K562 (cell line): Measurements from ENCODE around the gene HVCN1. TPM values are rescaled to one million over a fixed set of nuclear protein-coding genes. Genes with fewer than 3 reads are reported as not detected.

Source experiments
- CTBP1 ChIP-seq: fragments of 450-650 bp; IDR thresholded peaks from 2 replicates; pipeline ENCODE4 v1.6.1; 2016; ENCODE audit warnings: borderline replicate concordance
- GABPB1 ChIP-seq: sonication (generic); formaldehyde crosslinking; IDR thresholded peaks from 2 replicates; pipeline ENCODE4 v1.8.0; 2022; ENCODE audit warnings: mild to moderate bottlenecking, missing genetic modification reagents
- GATAD2A ChIP-seq: fragments of 450-650 bp; IDR thresholded peaks from 2 replicates; pipeline ENCODE4 v1.6.1; 2017
- HMBOX1 ChIP-seq: sonication (generic); IDR thresholded peaks from 2 replicates; pipeline ENCODE4 v1.6.1; 2016
- L3MBTL2 ChIP-seq: fragments of 450-650 bp; IDR thresholded peaks from 2 replicates; pipeline ENCODE4 v1.6.1; 2016; ENCODE audit warnings: mild to moderate bottlenecking, moderate library complexity
- MGA ChIP-seq: fragments of 450-650 bp; IDR thresholded peaks from 2 replicates; pipeline ENCODE4 v1.6.1; 2016; ENCODE audit warnings: mild to moderate bottlenecking, moderate library complexity
- RBFOX2 ChIP-seq: fragments of 200-400 bp; formaldehyde crosslinking; IDR thresholded peaks from 2 replicates; pipeline ENCODE4 v1.6.1; 2017; ENCODE audit warnings: low read depth, mild to moderate bottlenecking, low read length, moderate library complexity
- STAT6 ChIP-seq: sonication (generic); formaldehyde crosslinking; IDR thresholded peaks from 2 replicates; pipeline ENCODE4 v1.8.1; 2023; ENCODE audit warnings: mild to moderate bottlenecking, missing genetic modification reagents
- TCF7 ChIP-seq: sonication (generic); IDR thresholded peaks from 2 replicates; pipeline ENCODE4 v1.6.1; 2016; ENCODE audit warnings: antibody characterized with exemption, borderline replicate concordance
- TCFL5 ChIP-seq: fragments of 250-450 bp; sonication (Bioruptor Pico); conservative IDR thresholded peaks from 2 replicates; pipeline ENCODE4 v1.6.1; 2021; ENCODE audit warnings: mild to moderate bottlenecking, moderate library complexity, matching md5 sums
- ZNF324 ChIP-seq: fragments of 250-450 bp; sonication (Bioruptor Pico); IDR thresholded peaks from 2 replicates; pipeline ENCODE4 v1.4.0; 2020; ENCODE audit warnings: mild to moderate bottlenecking
- polyA plus RNA-seq, 8 experiments: library from polyadenylated mRNA; depleted of rRNA in 4 of 8; stranded (reverse) in 5 of 8; unstranded in 3 of 8; fragments of >200 nt; fragmentation: Nextera tagmentation in 2 of 8; fragmentation: Illumina TruSeq in 1 of 8; extraction: Ambion mirVana in 2 of 8; extraction: Trizol in 1 of 8; gene quantifications; 2 replicates each; pipeline versions ENCODE4 v1.2.1 to v1.2.3, GENCODE V29; 2011 to 2014; ENCODE audit warnings: inconsistent platforms in 1 of 8, missing spikeins in 1 of 8
- total RNA-seq, 7 experiments: library from RNA; depleted of rRNA in 6 of 7; stranded (reverse); fragments of >200 nt in 6 of 7; fragmentation: Illumina TruSeq in 2 of 7; extraction: Trizol in 2 of 7; gene quantifications; 2 replicates each; pipeline versions ENCODE4 v1.2.1 to v1.2.3, GENCODE V29; 2011 to 2021; ENCODE audit warnings: low replicate concordance in 1 of 7

HVCN1 gene
- total and polyA plus RNA-seq, 9 of the 15 experiments (the other 6 are each of a cell fraction or from before 2014, with no cell fraction given), result 0.21 to 1.4 (median 0.74) TPM

- TF ChIP-seq HMBOX1, result peak; percentile 98
- TF ChIP-seq GATAD2A, result no peak
- TF ChIP-seq CTBP1, result peak; percentile 25; the same call in 1 of the 2 replicates
- TF ChIP-seq L3MBTL2, result peak; percentile 52; the same call in 1 of the 2 replicates
- peak; percentile 25; the same call in 1 of the 2 replicates for TF ChIP-seq TCF7
- TF ChIP-seq TCFL5 (CRISPR knock-in tag), result no peak
- TF ChIP-seq ZNF324 (CRISPR knock-in tag), result no peak
- TF ChIP-seq RBFOX2, result 0 out of 2 replicates have a peak, but pooled peaks have one; percentile 30
- TF ChIP-seq STAT6 (CRISPR knock-in tag), result no peak
- 0 out of 2 replicates have a peak, but pooled peaks have one; percentile 6 for TF ChIP-seq GABPB1 (CRISPR knock-in tag)
- peak; percentile 49 for TF ChIP-seq MGA
These were observed 589 bp upstream of the HVCN1 start (continued) for GRCh38 chr12:110689281-110690126.
